Kidney epithelial cell (primary cell): Measurements from ENCODE around the gene PPM1L. TPM values are rescaled to one million over a fixed set of nuclear protein-coding genes. Genes with fewer than 3 reads are reported as not detected.

Source experiments
- DNase-seq: peaks from one replicate; pipeline ENCODE4 v3.0.0-alpha.2; 2010; ENCODE audit warnings: low read depth
- H3K27me3 ChIP-seq: 2 replicates; pipeline ENCODE4 v1.6.0; 2011; ENCODE audit warnings: low read length; ENCODE audit not compliant: control insufficient read depth, insufficient read depth
- H3K36me3 ChIP-seq: 2 replicates; pipeline ENCODE4 v1.5.1; 2011; ENCODE audit warnings: low read length; ENCODE audit not compliant: control insufficient read depth, insufficient read depth
- H3K4me3 ChIP-seq: 2 replicates; pipeline ENCODE4 v1.5.1; 2011; ENCODE audit warnings: low read depth, mild to moderate bottlenecking, control low read depth, low read length
- total RNA-seq: library from RNA; depleted of rRNA; stranded (reverse); fragments of >200 nt; gene quantifications from 2 replicates; pipeline ENCODE4 v1.2.3, GENCODE V29; 2015
- TF ChIP-seq, protein P1 (sequence below): IDR thresholded peaks from 2 replicates; pipeline ENCODE4 v1.5.1; 2011; ENCODE audit warnings: mild to moderate bottlenecking, moderate library complexity, low read length, control low read depth, inconsistent platforms; ENCODE audit not compliant: insufficient read depth, poor library complexity, severe bottlenecking

The PPM1L gene
- total RNA-seq, 1 donor from 2014 or later, result 11.1 TPM

- TF ChIP-seq, protein P1, sequence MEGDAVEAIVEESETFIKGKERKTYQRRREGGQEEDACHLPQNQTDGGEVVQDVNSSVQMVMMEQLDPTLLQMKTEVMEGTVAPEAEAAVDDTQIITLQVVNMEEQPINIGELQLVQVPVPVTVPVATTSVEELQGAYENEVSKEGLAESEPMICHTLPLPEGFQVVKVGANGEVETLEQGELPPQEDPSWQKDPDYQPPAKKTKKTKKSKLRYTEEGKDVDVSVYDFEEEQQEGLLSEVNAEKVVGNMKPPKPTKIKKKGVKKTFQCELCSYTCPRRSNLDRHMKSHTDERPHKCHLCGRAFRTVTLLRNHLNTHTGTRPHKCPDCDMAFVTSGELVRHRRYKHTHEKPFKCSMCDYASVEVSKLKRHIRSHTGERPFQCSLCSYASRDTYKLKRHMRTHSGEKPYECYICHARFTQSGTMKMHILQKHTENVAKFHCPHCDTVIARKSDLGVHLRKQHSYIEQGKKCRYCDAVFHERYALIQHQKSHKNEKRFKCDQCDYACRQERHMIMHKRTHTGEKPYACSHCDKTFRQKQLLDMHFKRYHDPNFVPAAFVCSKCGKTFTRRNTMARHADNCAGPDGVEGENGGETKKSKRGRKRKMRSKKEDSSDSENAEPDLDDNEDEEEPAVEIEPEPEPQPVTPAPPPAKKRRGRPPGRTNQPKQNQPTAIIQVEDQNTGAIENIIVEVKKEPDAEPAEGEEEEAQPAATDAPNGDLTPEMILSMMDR, result no peak
These were observed 23.0 kb downstream of the PPM1L start for GRCh38 chr3:160779040-160779439.

DNA sequence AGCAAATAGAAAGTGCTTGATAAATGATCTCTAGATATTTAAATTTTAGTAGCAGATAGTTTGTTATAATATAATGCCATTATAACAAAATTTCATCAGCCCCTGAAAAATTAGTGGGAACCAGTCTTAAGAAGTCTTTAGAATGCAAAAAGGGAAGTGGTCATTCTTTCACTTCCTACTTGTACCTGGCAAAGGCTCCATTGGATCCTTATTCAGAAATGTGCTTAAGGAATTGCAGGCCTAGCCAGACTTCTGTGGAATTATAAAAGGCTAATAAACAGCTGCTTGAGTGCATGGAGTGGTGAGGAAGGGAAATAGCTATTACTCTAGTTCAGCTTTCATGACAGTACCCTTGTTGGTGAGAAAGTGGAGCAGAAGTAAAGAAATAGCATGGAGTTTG is 24.2 kb downstream of the PPM1L start:
- no peaks in the 10 kb centered on the region for H3K27me3 ChIP-seq
- no peak for DNase-seq
- TF ChIP-seq, protein P1, result no peak
- no peaks in the 10 kb centered on the region for H3K36me3 ChIP-seq
- H3K4me3 ChIP-seq, result no peak overlapping the region

More at GRCh38 chr3:160779040-160779439, 23.0 kb downstream of the PPM1L start:
- Histone ChIP-seq H3K36me3 (no peaks in the 10 kb centered on the region), H3K27me3 (no peaks in the 10 kb centered on the region), H3K4me3 (no peak overlapping the region)
- DNase-seq, result no peak

GRCh38 chr3:160781402-160781801 is 25.4 kb downstream of the PPM1L start:
- TF ChIP-seq, protein P1, result no peak
- no peaks in the 10 kb centered on the region for H3K27me3 ChIP-seq
- no peak for DNase-seq
- H3K4me3 ChIP-seq, result no peak overlapping the region
- H3K36me3 ChIP-seq, result no peaks in the 10 kb centered on the region

GRCh38 chr3:160781863-160782262 is 25.8 kb downstream of the PPM1L start:
- H3K4me3 ChIP-seq, result no peak overlapping the region
- DNase-seq, result no peak
- H3K27me3 ChIP-seq, result no peaks in the 10 kb centered on the region
- TF ChIP-seq, protein P1, result no peak
- H3K36me3 ChIP-seq, result no peaks in the 10 kb centered on the region

GRCh38 chr3:160784853-160785252 is 28.8 kb downstream of the PPM1L start:
- Histone ChIP-seq H3K4me3 (no peak overlapping the region), H3K36me3 (no peaks in the 10 kb centered on the region), H3K27me3 (no peaks in the 10 kb centered on the region)
- TF ChIP-seq, protein P1, result no peak
- no peak for DNase-seq

- TF ChIP-seq, protein P1, result no peak
- H3K4me3 ChIP-seq, result no peak overlapping the region
- H3K36me3 ChIP-seq, result no peaks in the 10 kb centered on the region
- no peak for DNase-seq
- no peaks in the 10 kb centered on the region for H3K27me3 ChIP-seq
These were observed 34.7 kb downstream of the PPM1L start for GRCh38 chr3:160790726-160791125.
